ENCODE measurements around the gene COMMD6.

Gene COMMD6

DNA sequence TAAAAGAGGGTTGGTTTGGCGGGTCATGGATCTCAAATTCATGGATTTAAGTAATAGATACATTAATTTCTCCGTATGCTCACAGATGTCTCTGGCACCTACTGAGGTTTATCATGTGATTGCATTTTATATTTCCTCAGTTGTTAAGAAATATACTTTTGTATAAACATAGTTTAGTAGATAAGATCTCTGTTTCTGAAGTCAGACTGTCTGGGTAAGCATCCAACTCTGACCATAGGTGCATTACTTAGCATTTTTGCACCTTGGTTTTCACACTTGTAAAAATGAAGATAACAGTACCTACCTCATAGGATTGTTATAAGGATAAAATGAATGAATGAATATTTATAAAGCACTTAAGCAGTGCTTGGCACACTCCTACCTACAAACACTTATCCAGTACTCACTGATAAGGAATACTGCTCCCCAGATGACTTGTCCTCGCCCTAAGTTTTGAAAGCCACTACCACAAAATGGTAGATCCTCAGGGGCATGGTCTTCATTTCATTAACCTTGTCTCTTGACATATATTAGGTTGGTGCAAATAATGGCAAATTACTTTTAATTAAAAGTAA is 26.5 kb downstream of the COMMD6 start:
- TF ChIP-seq, protein P1, sequence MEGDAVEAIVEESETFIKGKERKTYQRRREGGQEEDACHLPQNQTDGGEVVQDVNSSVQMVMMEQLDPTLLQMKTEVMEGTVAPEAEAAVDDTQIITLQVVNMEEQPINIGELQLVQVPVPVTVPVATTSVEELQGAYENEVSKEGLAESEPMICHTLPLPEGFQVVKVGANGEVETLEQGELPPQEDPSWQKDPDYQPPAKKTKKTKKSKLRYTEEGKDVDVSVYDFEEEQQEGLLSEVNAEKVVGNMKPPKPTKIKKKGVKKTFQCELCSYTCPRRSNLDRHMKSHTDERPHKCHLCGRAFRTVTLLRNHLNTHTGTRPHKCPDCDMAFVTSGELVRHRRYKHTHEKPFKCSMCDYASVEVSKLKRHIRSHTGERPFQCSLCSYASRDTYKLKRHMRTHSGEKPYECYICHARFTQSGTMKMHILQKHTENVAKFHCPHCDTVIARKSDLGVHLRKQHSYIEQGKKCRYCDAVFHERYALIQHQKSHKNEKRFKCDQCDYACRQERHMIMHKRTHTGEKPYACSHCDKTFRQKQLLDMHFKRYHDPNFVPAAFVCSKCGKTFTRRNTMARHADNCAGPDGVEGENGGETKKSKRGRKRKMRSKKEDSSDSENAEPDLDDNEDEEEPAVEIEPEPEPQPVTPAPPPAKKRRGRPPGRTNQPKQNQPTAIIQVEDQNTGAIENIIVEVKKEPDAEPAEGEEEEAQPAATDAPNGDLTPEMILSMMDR (IDR thresholded peaks at IDR 0.05; ENCODE audit: insufficient read depth, missing control alignments): no peak
- FAIRE-seq: no peak
- DNase-seq (ENCODE audit: insufficient read length, low spot score): no peak

DNA sequence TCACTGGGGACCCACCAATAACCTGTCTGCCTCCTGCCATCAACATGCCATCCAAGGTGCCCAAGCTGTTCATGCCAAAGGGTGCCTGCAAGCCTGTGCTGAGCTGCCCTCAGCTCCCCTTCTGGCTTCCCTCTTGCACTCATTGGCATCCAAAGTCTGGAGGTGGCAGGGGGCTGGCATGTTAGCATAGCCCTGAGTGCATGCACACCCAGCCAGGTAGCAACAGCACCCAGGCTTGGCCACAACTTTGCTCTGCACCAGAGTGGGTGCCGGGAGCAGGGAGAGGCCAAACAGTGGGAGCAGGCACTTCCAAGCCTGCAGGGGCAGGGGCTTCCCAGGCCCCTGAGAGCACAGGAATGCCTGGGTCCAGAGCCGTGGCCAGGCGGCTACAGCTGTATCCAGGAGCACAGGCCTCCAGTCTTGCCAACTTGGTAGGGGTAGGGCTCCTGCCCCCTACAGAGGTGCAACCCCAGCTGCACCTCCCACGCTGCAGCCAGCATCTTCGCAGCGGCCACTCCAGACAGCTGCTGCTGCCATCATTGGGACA is 29.6 kb downstream of the COMMD6 start:
- FAIRE-seq: no peak
- TF ChIP-seq, protein P1 (IDR thresholded peaks at IDR 0.05; ENCODE audit: insufficient read depth, missing control alignments): no peak
- no peak for DNase-seq (ENCODE audit: insufficient read length, low spot score)

GRCh38 chr13:75507027-75508001 is 30.3 kb downstream of the COMMD6 start:
- no peak for FAIRE-seq
- DNase-seq (ENCODE audit: insufficient read length, low spot score): no peak
- TF ChIP-seq, protein P1 (IDR thresholded peaks at IDR 0.05; ENCODE audit: insufficient read depth, missing control alignments): no peak

DNA sequence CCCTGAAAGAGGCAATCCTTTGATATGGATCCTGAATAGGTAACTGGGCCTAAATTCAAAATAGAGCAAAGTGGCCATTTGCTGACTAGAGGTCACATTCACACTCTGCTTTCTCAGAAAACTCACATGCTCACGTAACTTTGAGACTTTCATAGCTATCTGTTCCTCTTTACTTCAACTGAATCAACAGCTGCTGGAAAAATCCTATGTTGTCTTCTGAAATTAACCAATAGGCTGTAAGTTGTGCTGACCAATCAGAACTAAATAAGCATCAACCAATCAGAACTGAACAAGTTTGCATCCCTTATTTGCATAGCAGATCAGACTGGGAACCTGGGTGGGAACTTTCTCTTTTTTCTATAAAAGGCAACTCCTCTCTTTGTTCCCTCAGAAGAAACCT is 31.6 kb downstream of the COMMD6 start:
- TF ChIP-seq, protein P1 (IDR thresholded peaks at IDR 0.05; ENCODE audit: insufficient read depth, missing control alignments): no peak
- FAIRE-seq (no peak), DNase-seq (ENCODE audit: insufficient read length, low spot score) (no peak)

DNA sequence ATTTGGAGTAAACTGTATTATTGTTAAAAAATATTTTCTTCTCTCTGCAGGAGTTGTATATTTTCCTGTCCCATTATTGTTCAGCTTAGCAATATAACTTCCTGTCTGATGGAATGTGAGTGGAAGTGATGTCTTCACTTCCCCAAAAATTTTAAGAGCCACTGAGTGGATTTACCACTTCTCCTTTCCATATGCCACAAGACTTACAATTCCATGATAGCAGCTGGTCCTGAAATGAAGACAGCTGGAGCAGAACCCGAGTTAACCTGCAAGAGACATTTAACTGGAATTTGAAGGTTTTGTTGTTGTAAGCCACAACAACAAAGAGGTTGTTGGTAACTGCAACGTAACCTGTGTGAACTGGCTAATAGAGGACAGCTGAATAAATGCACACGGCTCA is 32.3 kb downstream of the COMMD6 start:
- TF ChIP-seq, protein P1 (IDR thresholded peaks at IDR 0.05; ENCODE audit: insufficient read depth, missing control alignments): no peak

GRCh38 chr13:75495938-75496337 is 41.7 kb downstream of the COMMD6 start:
- FAIRE-seq: no peak

More for the DNA sequence above, 32.3 kb downstream of the COMMD6 start:
- FAIRE-seq (no peak), DNase-seq (ENCODE audit: insufficient read length, low spot score) (no peak)

More at GRCh38 chr13:75495938-75496337, 41.7 kb downstream of the COMMD6 start:
- TF ChIP-seq, protein P1 (IDR thresholded peaks at IDR 0.05; ENCODE audit: insufficient read depth, missing control alignments): no peak
- no peak for DNase-seq (ENCODE audit: insufficient read length, low spot score)
